HG02885 (cell line): ENCODE data around the gene ADCY4.

Experiments used
- ATAC-seq: cut with Tn5 transposase; IDR thresholded peaks from one replicate; pipeline ENCODE4 v1.9.1; 2021; ENCODE audit warnings: mild to moderate bottlenecking; ENCODE audit not compliant: unreplicated experiment, poor library complexity

ADCY4 gene

DNA sequence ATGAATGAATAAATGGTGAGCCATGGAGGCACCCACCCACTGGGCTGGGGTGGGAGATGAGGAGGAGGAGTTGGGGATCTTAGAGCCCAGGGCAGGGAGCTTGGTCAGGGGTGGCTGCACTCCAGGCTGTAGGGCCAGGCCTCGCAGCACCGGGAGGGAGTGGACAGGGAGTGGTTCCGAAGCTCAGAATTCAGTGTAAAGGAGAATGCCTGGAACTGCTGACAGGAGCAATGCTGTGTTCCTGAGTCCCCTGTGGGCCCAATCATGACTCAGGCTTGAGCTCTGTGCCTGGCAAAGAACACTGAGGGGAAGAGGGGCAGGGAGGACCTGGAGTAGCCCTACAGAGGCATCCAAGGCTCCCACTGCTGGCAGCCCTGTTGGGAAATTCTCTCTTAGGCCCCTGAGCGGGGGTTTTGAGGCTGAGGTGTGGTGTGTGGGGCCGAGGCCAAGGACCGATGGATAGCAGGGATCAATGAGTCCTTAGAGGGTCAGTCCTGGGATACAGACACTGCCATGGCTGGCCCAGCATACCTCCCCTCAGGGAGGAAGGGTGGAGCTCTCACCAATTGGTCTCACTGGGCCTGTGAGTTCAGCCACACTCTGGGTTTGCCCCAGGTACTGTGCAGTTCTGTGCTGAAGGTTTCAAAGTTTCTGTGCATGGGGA, 53.9 kb downstream of the ADCY4 start:
- no peak for ATAC-seq

DNA sequence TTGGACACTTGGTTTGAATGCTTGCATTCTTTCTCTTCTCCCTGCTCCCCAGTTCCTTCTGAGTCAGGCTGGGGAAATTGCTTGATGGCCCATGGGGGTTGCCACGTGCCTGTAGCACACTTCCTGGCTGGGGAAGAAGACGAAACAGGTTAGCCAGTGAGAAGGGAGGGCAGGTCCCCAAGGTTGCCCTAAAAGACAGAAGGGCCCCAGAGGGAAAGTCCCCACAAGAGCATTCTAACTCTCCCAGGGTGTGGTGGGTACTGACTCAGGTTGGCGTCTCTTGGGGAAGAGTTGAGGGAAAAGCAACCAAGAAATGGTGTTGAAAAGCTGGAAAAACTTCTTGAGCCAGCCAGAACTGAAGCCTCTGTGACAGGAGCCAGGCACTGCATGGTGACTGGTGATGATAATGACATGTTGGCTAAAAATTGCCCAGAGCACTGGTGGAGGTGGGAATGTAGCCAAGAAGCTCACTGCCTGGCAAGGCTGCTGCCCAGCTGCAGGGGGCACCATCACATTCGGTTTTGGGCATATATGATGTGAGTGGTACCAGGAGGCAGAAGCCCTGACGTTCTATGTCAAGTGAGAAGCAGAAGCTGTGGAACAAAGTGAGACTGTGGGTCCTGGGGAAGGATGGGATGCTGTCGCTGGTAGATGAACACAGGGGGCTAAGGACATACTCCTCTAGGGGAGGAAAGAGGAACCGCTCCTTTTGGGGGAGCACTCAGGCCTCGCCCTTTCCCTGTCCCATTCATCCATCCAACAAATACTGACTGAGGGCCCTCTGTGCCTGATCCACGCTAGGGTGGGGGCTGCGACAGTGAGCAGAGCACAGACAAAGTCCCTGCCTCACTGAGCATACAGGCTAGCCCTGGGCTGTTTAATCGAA, 55.3 kb downstream of the ADCY4 start:
- peak; percentile 70 for ATAC-seq

DNA sequence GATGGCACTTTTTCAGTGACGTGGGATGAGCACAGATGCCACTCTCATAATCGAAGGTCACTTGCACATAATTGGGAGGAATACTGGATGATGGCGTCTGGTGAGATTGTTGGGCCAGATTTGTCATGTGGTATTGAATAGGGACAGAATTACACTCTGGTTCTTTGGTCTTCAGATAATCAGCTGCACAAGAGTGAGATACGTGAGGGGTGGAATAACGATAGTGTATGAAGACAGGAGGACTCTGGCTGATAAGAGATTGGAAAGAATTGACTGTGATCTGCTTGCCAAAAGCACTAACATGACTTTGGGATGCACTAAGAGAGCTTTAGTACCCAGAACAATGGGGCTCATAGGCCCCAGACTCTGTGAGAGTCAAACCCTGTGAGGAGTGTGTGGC, 56.4 kb downstream of the ADCY4 start:
- ATAC-seq, result no peak

DNA sequence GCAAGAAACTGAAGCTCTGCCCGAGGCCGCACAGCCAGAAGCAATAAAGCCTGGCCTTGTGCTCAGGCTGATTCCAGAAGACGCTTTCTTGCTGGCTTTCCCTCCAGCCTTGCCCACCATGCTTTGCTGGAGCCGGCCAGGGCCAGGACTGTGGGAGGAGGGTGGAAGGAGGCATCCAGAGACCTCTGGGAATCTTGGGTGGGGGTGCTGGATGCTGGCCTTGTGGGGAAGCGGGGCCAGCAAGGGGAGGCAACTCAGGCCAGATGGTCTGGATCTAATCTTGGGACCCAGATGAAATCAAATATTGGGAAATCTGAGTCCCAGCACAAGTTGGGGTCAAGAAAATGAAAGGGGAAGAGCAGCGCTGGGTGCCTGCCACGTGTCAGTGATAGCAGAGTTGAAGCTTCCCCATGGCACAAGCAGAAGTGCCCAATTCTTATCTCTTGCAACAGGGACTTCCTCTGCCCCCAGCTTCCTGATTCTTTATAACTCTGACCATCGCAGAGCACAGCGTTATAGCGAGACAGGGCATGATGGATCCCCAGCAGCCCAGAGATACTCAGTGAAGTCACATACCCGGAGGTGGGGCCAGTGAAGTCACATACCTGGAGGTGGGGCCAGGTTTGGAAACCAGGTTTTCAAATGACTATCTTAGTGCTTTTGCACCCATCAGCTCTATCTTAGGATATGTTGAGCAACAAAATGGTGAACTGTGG, 57.1 kb downstream of the ADCY4 start:
- ATAC-seq, result no peak

DNA sequence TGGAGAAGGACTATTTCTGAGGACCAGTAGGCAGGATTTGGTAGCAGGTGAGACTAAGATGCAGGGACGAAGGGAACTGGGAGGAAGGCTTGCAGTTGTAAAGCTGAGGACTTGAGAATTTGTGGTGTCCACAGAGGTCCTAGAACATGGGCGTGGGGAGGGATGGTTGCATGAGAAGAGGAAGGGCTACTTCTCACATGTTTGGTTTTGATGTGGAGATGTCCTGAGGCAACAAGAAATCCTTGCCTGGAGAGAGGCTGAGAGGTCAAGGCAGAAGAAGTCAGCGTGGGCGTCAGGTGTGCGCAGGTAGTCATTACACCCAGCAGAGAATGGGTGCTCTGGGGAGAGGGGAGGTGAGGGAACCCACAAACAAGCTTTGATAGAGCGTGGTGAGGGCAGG, 57.8 kb downstream of the ADCY4 start:
- no peak for ATAC-seq

DNA sequence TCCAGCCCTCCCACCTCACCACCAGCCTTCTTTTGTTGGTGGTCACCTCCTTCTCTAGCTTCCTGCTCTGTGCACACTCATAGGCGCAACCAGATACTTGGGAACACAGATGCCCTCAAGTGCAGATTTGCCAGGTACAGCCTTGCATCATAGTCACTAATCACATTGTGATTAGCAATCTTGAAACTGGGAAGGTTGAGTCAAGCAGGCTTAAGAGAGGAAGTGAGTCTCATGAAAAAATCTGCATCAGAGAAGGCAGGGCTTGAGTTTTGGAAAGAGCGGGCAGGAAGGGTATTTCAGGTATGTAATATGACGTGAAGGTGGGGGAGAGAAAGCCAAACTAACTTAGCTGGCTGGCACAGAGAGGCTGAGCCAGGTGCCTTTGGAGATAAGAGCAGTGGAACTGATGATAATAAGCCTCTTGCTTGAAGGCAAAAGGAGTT, 60.7 kb downstream of the ADCY4 start:
- peak; percentile 52 for ATAC-seq

DNA sequence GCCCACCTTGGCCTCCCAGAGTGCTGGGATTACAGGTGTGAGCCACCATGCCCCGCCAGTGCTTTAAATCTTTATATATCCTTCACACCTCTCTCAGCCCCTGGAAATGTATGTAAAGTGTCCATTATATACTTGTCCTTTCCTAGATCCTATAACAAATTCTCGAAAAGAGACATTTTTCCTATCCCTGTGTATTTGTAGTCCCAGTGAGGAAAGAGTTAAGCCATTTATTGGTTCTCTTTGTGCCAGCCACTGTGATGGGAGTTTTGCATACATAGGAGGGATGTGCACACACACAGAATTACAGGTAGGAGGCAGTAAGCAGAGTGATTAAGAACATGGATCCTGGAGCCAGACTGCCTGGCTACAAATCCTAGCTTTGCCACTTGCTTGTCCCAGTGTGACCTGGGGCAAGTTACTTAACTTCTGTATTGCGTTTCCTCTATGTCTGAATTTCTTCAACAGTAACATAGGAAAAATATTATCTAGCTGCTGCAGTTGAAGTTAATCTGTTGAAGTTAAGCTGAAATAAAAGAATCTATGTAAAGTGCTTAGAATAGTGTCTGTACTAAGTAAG, 61.4 kb downstream of the ADCY4 start:
- no peak for ATAC-seq

DNA sequence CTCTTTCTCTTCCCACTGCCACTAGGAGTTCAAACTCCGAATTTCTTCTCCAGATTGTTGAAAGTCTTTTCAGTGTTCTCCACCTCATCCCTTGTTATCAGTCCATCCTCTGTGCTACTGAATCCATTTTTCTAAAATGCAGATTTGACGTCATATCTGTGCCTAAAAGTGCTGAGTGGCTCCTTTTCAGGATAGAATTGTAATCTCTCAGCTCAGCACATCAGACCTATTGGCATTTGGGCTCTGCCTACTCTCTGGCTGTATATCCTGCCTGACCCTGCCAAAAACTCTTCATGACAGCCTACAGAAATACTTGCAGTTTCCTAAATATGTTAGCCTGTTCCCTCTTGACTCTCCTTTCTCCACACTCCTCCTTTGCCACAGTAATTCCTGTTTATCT, 62.4 kb downstream of the ADCY4 start:
- ATAC-seq, result no peak

DNA sequence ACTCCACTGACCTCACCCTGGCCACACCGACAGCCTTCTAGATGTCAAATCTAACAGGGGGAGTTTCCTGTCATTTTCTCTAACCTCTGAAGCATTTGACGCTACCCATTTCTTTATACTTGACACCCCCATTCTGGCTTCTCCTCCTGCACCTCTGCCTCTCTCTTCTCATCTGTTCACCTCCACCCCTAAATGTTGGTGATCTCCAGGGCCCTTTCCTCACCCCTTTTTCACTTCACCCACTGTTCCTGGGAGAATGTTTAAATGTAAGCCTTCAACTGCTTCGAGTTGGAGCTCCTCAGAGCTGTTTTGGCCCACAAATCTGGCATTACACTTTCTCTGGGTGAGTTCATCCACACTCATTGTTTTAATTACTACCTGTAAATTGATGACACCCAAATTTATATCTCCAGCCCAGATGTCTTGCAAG, 63.0 kb downstream of the ADCY4 start:
- no peak for ATAC-seq

DNA sequence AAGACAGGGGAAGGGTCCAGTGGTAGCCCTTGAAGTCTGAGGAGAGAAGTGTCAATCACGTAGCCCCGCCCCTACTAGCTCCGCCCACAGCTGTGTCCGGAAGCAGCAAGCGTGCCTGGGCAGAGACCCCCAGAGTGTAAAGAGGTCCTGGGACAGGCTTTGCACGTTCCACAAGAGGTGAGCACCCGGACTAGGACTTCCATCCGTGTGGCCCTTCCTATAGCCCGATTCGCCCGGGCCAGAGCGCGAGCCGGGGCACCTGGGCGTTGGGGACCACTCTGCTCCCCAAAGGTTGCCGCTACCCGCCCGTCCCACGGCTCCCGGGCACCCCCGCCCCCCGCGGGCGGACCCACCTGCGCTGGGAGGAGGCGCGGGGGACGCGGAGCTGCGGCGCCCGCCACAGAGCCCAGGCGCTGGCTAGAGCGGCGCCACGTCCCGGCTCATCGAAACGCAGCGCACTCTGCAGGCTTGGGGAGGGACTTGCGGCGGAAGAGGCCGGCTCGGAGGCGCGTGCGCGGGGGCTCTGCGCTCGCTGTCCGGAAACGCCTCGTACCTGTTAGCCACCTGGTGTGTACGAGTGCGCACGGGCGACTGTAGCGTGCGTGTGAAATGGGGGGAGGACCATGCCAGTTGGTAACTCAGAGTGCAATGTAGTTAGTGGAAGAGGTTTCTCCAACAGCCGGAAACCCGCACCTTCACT, 63.6 kb downstream of the ADCY4 start, which contains the start of gene RABGGTA:
Gene RABGGTA, minus strand, starts transcription at position 464 of the 700 bp plus-strand sequence. CDS start 482 bp downstream, outside the sequence.
- ATAC-seq, result peak; percentile 90

DNA sequence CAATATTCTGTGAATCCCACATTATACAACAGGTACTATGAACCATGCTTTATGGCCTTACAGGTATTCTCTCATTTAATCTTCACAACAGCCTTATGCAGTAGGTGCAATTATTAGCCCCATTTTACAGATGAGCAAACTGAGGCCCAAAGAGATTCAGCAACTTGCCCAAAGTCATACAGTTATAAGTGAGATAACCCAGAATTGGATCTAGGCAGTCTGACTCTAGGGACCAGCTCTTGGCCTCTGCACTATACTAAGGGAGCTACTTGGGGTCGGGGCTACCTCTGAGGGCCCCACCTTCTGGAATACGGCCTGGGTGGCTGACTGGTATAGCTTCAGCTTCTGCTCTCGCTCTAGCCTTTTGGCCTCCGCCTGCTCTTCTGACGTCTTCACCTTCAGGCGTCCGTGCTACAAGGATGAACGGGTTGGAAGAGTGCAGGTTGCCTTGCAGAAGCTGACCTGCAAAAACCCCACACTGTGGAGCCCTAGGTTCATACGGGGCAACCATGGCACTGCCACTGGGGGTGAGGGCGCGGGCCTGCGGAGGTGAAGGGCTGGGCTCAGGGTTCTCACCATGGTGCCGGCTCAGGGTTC, 64.2 kb downstream of the ADCY4 start:
- no peak for ATAC-seq

DNA sequence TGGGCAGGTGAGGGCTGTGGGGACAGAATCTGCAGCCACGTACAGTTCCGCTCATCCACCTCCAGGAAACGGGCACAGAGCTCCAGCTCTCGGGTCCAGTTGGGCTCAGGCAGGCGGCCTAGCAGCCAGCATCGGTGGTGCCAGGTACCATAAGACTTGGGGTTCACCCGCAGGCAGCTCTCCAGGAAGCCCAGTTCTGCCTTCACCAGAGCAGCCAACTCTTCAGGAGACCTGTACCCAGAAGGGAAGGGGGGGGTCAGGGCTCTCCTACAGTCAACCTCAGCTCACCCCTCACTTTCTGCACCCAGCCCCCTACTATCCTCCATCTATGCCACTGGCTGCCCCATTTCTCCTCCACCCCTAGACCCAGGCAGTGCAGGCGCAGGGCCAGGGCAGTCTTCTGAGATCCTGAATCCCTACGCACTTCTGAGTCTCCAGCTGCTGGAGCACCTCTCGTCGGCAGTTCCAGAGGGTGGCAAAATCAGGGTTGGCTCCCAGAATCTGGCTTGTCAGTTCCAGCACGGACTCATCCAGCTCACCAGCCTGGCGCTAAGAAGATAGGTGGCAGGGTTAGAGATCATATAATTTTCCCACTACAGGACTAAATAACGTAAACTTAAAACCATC, 64.8 kb downstream of the ADCY4 start:
- no peak for ATAC-seq

DNA sequence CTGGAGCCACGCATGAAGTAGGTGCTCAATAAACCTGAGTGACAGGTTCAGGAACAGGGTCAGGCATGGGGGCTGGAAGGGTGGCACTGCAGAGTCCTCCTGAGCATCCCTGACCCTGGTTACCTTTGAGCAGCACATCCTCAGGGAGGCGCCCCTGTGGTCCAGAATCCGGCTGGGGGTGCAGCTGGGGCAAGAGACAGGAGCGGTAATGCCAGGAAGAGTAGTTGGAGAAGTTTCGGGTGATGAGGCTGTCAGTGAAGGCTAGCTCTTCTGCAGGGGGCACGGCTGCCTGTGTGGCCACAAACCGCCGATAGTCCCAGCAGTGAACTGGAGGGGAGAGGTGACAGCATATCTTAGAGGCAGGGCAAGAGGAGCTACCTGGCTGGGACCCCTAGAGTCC, 65.5 kb downstream of the ADCY4 start:
- ATAC-seq, result no peak
